ENCODE measurements around the gene IL31RA. TPM values are rescaled to one million over a fixed set of nuclear protein-coding genes. Genes with fewer than 3 reads are reported as not detected.

The IL31RA gene
- total RNA-seq, 1 experiment from 2014 or later = 0.18 TPM

DNA sequence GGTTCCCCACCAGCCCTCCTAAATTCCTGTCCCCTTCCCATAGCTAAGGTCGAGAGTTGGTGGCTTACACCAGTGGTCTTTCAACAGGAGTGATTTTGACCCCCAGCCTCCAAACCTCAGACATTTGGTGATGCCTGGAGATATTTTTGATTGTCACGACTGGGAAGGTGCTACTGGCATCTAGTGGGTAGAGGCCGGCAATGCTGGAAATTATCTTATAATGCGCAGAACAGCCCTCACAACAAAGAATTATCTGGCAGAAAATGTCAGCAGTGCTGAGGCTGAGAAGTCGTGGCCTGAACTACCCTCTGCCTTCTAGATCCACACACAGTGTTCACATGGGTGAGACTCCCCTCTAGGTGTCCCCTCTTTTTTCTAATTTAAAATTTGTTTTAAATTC, 69.6 kb downstream of the IL31RA start:
- no peak for DNase-seq
- H3K9me3 ChIP-seq (replicated peaks) = no peaks in the 10 kb centered on the region
- no peaks in the 10 kb centered on the region for H3K36me3 ChIP-seq
- 0 out of 2 replicates have a peak, but pooled peaks cover 3% of the 10 kb centered on the region for H3K4me1 ChIP-seq
- H3K27ac ChIP-seq = no peak overlapping the region
- no peak overlapping the region for H3K4me3 ChIP-seq
- H3K27me3 ChIP-seq = no peaks in the 10 kb centered on the region

DNA sequence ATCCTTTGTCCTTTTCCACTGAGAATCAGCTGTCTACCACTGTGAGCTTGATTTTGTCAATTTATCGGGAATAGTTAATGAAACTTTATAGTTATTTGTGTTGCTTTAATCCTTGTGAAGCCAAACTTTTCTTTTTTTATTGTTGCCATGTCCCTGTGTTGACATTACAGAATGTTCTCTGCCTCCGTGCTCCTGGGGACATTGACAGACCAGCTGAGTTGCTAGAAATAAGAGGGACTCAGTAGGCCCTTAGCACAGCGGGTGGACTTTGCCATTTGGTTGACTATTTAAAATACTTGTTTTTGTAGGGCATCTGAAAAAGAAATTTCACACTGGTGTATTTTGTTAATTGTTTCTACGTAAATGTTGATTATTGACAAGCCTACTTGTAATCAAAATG, 70.5 kb downstream of the IL31RA start:
- H3K27me3 ChIP-seq = no peaks in the 10 kb centered on the region
- H3K27ac ChIP-seq = no peak overlapping the region
- no peak for DNase-seq
- 0 out of 2 replicates have a peak, but pooled peaks cover 3% of the 10 kb centered on the region for H3K4me1 ChIP-seq
- no peaks in the 10 kb centered on the region for H3K36me3 ChIP-seq
- no peaks in the 10 kb centered on the region for H3K9me3 ChIP-seq (replicated peaks)
- no peak overlapping the region for H3K4me3 ChIP-seq

DNA sequence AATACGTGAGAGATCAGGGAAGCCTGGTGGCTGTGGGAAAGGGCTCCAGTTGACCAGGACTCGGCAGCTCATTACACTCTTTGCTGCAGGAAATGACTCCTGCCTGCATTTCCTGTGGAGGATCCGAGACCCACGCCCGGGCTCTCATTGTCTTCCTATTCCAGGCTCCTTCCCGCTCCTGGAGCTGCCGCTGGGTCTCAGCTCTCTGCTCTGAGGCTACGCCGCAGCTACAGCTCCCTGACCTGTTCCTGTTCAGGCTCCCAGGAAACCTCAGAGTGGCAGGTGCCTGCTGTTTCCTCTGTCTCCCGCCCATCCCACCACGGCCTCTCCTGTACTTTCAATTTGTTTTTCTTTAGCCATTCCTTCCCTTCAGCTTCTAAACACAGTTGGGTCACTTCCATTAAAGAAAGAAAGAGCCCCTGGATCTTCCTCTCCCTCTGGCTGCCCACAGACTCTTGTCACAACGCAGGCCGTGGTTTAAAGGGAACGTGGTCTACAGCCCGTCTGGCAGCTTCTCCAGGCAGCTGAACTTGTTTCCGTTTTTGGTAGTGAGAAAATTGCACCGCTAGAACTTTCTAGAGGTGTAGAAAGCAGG, 72.1 kb downstream of the IL31RA start:
- peak; percentile 15 to 47 for DNase-seq
- Histone ChIP-seq H3K9me3 (replicated peaks) (no peaks in the 10 kb centered on the region), H3K4me1 (0 out of 2 replicates have a peak, but pooled peaks cover under 1% of the 10 kb centered on the region), H3K27me3 (no peaks in the 10 kb centered on the region), H3K27ac (no peak overlapping the region), H3K36me3 (no peaks in the 10 kb centered on the region), H3K4me3 (peak overlapping the region; percentile 46)

DNA sequence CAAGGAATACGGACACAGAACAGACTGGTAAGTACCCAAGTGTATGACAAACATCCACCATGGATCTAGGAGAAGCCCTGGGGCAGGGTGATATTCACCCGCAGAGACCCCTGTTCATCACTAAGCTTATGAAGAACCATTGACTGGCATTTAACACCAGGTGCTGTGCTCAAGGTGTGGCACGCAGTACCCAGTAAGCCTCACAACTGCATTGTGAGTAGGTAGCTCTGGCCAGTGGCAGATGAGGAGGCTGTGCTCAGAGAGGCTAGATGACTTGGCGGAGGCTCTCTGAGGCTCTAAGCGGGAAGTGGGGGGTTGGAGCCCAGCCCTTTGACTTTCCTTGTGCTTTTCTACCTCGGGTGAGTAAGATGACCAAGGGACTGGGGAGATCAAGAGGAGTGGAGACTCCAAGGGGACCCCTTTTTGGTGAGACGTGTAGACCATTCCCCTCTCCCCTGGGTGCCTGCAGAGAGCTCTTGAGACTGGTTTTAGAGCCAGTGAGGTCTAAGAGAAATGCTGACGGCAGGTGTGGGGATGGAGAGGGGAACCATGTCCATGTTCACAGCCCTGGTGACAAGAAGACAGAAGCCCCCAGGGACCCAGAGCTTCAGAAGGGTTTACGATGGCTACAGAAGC, 72.8 kb downstream of the IL31RA start:
- no peaks in the 10 kb centered on the region for H3K27me3 ChIP-seq
- DNase-seq = no peak
- H3K27ac ChIP-seq = no peak overlapping the region
- H3K4me3 ChIP-seq = peak overlapping the region; percentile 46
- no peaks in the 10 kb centered on the region for H3K4me1 ChIP-seq
- H3K9me3 ChIP-seq (replicated peaks) = no peaks in the 10 kb centered on the region
- no peaks in the 10 kb centered on the region for H3K36me3 ChIP-seq

GRCh38 chr5:55924744-55925143, 73.6 kb downstream of the IL31RA start:
- Histone ChIP-seq H3K4me1 (no peaks in the 10 kb centered on the region), H3K9me3 (replicated peaks) (no peaks in the 10 kb centered on the region), H3K4me3 (no peak overlapping the region), H3K27me3 (no peaks in the 10 kb centered on the region), H3K27ac (no peak overlapping the region), H3K36me3 (no peaks in the 10 kb centered on the region)
- no peak for DNase-seq

DNA sequence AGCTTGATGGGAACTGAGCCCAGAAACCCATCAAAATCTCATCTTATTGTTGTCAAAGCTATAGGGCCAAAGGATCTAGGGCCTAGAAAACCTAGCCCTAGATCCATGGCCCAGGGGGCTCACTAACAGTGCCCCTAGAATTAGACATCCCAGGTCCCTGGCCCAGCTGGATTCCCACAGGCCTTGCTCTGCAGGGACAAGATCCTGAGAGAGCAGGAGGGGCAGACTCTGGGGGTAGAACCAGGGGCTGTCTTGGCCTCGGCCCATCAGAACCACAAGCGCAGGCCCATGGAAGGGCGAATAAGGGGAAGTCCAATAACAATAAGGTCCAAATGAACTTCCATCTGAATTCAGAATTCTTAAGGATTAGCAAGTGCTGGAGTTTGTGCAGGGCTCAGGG, 74.0 kb downstream of the IL31RA start:
- H3K27me3 ChIP-seq = no peaks in the 10 kb centered on the region
- no peaks in the 10 kb centered on the region for H3K36me3 ChIP-seq
- no peaks in the 10 kb centered on the region for H3K4me1 ChIP-seq
- DNase-seq = no peak
- H3K4me3 ChIP-seq = no peak overlapping the region
- no peak overlapping the region for H3K27ac ChIP-seq
- H3K9me3 ChIP-seq (replicated peaks) = no peaks in the 10 kb centered on the region

- no peaks in the 10 kb centered on the region for H3K4me1 ChIP-seq
- H3K4me3 ChIP-seq = no peak overlapping the region
- H3K27me3 ChIP-seq = no peaks in the 10 kb centered on the region
- H3K36me3 ChIP-seq = no peaks in the 10 kb centered on the region
- no peak overlapping the region for H3K27ac ChIP-seq
- H3K9me3 ChIP-seq (replicated peaks) = no peaks in the 10 kb centered on the region
- DNase-seq = no peak
Observed at GRCh38 chr5:55925712-55926111, 74.6 kb downstream of the IL31RA start.

- DNase-seq = no peak
- Histone ChIP-seq H3K36me3 (no peaks in the 10 kb centered on the region), H3K27ac (no peak overlapping the region), H3K27me3 (no peaks in the 10 kb centered on the region), H3K4me1 (no peaks in the 10 kb centered on the region), H3K9me3 (replicated peaks) (no peaks in the 10 kb centered on the region), H3K4me3 (no peak overlapping the region)
Observed at GRCh38 chr5:55926476-55926875, 75.3 kb downstream of the IL31RA start.

GRCh38 chr5:55927861-55928655, 76.9 kb downstream of the IL31RA start:
- Histone ChIP-seq H3K9me3 (replicated peaks) (no peaks in the 10 kb centered on the region), H3K4me3 (no peak overlapping the region), H3K27ac (no peak overlapping the region), H3K27me3 (no peaks in the 10 kb centered on the region), H3K36me3 (no peaks in the 10 kb centered on the region), H3K4me1 (no peaks in the 10 kb centered on the region)
- peak in 1 of 2 experiments; percentile 9 for DNase-seq

DNA sequence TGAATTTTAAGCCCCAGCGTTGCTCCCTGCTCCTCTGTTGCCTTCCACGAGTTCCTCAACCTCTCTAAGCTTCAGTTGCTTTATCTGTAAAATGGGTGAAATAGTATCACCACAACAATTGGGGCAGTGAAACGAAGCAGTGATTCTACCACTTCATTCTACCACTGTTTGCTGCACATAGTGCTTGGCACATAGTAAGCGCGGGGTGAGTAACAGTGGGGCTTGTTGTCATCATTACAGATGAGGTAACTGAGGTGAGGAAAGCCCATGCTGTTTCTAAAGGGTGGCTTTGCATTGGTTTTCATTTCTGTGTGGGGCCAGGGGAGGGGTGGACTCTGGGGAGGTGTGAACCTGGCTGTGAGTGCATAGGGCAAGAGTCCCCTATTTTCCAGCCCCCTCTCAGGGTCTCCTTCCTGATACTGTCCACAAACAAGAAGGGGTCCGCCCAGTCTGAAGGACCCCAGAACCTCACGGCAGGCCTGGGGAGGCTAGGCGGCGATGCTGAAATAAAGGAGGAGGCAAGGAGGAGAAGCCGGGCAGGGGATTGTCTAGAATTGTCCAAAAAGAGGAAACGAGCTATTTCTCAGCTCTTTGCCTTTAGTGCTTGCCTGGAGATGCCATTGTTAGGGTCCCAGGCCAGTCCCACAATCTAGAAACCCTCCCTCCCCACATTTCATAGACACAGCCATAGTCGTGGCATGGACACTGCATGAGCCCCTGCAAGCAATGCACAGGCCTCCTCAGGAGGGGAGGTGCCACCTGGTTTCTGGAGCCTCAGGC, 78.1 kb downstream of the IL31RA start:
- Histone ChIP-seq H3K27ac (no peak overlapping the region), H3K4me3 (no peak overlapping the region)

DNA sequence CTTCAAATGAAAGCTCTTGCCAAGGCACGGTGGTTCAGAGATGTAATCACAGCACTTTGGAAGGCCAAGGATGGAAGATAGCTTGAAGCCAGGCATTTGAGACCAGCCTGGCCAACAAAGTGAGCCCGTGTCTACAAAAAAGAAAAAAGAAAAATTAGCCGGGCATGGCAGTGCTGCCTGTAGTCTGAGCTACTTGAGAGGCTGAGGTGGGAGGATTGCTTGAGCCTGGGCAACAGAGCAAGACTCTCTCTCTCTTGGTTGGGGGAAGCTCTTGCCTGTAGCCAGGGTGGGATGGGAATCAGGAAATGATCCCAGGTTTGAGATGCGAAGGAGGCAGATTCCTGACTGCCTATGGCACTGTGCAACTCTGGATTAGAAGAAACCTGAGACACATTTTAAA, 81.5 kb downstream of the IL31RA start:
- no peak overlapping the region for H3K27ac ChIP-seq
- no peak for DNase-seq
- no peaks in the 10 kb centered on the region for H3K27me3 ChIP-seq
- H3K9me3 ChIP-seq (replicated peaks) = no peaks in the 10 kb centered on the region
- no peaks in the 10 kb centered on the region for H3K4me1 ChIP-seq
- H3K4me3 ChIP-seq = no peak overlapping the region
- no peaks in the 10 kb centered on the region for H3K36me3 ChIP-seq

More for the DNA sequence above, 78.1 kb downstream of the IL31RA start:
- no peaks in the 10 kb centered on the region for H3K27me3 ChIP-seq
- no peaks in the 10 kb centered on the region for H3K4me1 ChIP-seq
- no peak for DNase-seq
- H3K9me3 ChIP-seq (replicated peaks) = no peaks in the 10 kb centered on the region
- no peaks in the 10 kb centered on the region for H3K36me3 ChIP-seq

DNA sequence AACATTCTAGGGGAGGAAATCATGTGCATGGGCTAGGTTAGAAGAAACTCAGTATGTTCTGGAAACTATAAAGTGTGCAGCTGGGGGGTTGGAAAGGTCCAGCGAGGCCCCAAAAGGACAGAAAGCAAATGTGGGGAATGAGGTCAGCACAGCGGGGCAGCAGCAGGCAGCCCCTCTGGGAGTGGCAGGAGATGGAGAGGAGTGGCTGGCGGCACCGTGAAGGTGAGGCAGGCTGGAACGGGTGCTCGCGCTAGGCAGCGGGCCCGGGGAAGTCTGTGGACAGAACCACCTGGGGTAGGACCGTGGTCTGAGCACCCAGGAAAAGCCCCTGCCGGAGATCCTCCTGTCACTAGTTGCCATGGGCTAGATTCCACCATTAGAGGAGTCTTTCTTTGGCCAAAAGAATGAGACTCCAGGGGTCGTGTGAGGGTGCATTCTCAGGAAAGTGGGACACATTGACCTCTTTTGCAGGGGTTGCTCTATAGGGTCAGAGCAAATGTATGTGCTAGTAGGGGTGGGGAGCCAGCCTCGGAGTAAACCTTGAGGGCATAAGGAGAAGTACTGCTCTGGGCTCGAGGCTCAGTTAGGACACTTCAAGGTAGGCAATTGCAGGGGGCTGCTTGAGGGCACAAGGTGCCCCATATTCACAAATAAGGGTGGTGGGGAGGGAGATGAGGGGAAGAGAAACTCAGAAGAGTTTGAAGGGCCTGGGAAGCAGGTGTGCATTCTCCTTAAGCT, 82.4 kb downstream of the IL31RA start:
- H3K9me3 ChIP-seq (replicated peaks) = no peaks in the 10 kb centered on the region
- no peak for DNase-seq
- no peaks in the 10 kb centered on the region for H3K4me1 ChIP-seq
- H3K27me3 ChIP-seq = no peaks in the 10 kb centered on the region
- no peak overlapping the region for H3K4me3 ChIP-seq
- H3K27ac ChIP-seq = no peak overlapping the region
- H3K36me3 ChIP-seq = no peaks in the 10 kb centered on the region

DNA sequence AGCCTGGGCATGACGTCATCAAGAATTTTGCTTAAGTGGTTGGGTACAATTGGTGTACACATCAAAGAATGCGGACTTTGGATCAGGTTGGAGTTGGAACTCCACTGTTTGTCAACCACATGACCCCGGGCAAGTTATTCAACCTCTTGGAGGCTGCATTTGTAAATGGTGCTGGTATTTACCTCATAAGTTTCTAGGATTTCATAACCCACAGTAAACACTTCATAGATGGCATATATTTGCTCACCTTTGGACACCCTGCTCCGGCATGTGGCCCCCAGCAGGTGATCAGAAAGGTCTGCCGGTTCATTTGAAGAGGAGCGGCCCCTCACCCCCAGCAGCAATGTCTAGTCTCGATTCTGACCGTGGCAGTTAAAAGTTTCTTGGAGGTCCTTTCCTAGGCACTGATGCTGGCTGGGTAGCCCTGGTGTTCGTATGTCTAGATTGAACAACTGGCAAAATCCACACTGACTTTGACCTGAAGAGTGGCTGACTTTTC, 83.0 kb downstream of the IL31RA start:
- no peak for DNase-seq
- H3K27ac ChIP-seq = no peak overlapping the region
- H3K4me3 ChIP-seq = no peak overlapping the region
- H3K27me3 ChIP-seq = no peaks in the 10 kb centered on the region
- no peaks in the 10 kb centered on the region for H3K4me1 ChIP-seq
- no peaks in the 10 kb centered on the region for H3K9me3 ChIP-seq (replicated peaks)
- H3K36me3 ChIP-seq = no peaks in the 10 kb centered on the region; the same call in 1 of the 2 replicates

DNA sequence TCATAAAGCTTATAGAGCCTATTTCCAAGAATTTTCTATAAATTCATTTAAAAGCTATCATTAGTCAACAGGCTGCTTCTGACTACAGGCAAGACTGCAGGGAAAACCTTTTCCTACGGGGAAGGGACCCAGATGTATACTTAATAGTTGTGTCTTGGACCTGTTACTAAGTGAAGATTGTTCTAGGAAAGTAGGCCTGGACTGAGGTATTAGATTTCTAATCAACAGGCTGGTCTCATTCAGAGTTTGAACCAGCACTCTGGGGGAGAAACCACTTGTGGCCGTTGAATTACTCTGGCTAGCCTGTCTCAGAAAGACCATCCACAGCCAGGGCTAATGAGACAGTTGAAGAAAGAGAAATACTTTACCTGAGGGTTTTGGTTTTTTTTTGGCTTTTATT, 83.6 kb downstream of the IL31RA start:
- no peaks in the 10 kb centered on the region for H3K9me3 ChIP-seq (replicated peaks)
- no peaks in the 10 kb centered on the region for H3K27me3 ChIP-seq
- H3K4me3 ChIP-seq = no peak overlapping the region
- H3K27ac ChIP-seq = no peak overlapping the region
- no peak for DNase-seq
- H3K36me3 ChIP-seq = no peaks in the 10 kb centered on the region; the same call in 1 of the 2 replicates
- H3K4me1 ChIP-seq = no peaks in the 10 kb centered on the region
